DLD1 (cell line): ENCODE results near the gene FHIT.

Experiments used
- in situ Hi-C: cut with HindIII; loops from 2 replicates; pipeline ENCODE4 v1.10.0; 2017; ENCODE audit warnings: low sequenced_read_pairs

FHIT gene

GRCh38 chr3:60531759-60532158, 719.5 kb downstream of the FHIT start:
- in situ Hi-C loops = no loop called here

- in situ Hi-C loops = no loop called here
Observed at GRCh38 chr3:60528651-60529050, 722.6 kb downstream of the FHIT start.

GRCh38 chr3:60523536-60523935, 727.7 kb downstream of the FHIT start:
- in situ Hi-C loops = no loop called here

DNA sequence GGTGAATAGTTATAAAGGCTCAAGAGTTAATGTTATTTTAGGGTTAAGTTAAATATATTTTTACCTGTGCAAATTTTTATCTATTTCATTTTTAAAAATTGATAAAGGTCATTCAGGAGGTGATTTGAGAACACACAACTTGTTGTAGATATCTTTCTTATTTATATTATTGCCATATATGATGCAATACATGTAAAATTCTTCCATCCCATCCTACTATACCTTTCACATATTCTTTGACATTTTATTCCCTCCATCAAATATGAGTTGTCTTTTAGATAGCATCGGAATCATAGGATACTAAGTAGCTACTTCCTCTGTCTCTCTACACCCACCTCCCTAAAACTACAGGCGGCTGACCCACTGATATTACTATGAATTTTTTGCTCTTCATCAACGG, 734.1 kb downstream of the FHIT start:
- in situ Hi-C loops = no loop called here

- in situ Hi-C loops = no loop called here
Observed at GRCh38 chr3:60514866-60515265, 736.4 kb downstream of the FHIT start.

GRCh38 chr3:60514085-60514649, 737.1 kb downstream of the FHIT start:
- in situ Hi-C loops = no loop called here

DNA sequence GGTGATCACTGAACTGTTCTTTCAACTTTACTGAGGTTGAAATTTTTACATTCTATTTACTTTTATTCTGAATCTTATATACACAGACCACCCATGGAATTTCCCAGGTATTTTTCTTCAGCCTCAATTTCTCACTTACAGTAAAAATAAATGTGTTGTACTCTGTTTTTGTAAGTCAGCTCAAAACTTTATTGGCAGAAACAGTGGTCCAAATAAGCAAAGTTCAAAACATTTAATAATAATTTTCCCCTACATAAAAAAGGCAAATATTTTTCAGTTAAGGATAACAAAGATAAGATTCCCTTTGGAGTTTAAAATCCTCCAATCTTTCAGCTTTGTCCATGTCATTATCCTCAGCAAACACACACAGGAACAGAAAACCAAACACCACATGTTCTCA, 738.0 kb downstream of the FHIT start:
- in situ Hi-C loops = no loop called here

DNA sequence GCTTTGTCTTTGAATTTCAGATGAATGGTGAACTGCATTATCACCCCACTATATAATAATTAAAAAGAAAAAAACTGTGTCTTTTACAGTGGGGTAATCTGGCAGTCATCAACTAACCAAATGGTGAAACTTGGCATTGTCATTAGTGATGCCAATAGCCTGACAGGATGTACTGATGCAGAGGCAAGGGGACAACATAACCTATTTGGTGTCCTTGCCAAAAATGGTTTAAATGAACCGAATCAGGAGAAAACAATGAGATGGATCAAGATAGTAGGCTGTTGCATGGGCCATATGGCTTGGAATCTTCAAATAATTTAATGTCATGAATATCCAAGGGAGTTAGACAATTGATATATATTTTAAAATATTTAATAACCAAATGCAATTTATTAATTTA, 738.7 kb downstream of the FHIT start:
- in situ Hi-C loops = no loop called here

- in situ Hi-C loops = no loop called here
Observed at GRCh38 chr3:60509471-60509870, 741.8 kb downstream of the FHIT start.

DNA sequence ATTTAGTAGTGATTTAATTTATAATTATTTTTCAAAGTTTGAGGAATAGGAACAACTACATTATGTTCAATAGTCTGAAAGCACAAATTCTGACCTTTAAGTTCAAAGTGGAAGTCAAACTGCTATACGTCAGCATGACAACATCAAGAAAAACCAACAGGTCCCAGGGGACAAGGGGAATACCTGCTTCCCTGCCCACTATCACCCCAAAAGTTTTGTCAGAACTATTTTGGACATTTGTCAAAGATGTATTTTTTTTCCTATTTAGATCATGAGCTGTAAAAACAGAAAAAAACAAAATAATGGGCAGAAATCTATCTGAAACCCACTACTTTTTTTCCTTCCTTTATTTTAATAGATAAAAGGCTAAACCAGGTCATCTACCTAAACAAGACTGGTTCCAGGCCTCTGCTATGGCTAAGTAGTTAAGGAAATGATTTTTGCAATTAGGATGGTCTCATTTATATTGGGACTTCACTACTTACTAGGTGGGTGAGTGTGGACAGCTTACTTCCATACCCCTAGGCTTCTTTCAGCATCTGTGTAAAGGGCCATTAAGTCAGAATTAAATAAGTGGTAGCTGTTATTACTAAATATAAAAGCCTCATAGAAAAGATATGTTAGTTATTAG, 746.3 kb downstream of the FHIT start:
- in situ Hi-C loops = no loop called here

DNA sequence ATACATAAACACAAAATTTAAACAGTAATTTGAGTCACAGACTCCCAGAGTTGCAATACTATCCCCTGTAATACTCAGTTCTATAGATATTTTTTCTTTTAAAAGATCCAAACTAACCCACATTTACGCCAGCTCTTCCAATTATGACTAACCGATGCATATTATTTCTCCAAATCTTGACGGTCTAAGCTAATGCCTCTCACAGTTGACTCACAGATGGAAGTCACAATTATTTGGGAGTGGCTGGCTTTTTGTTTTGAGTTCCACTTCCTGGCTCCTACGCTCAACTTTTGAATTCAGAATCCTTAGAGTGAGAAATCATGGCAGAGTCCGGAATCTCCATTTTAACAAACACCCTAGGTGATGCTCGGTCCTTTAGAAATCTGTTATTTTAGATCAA, 749.9 kb downstream of the FHIT start:
- in situ Hi-C loops = no loop called here

- in situ Hi-C loops = no loop called here
Observed at GRCh38 chr3:60497902-60498301, 753.4 kb downstream of the FHIT start.

- in situ Hi-C loops = no loop called here
Observed at GRCh38 chr3:60490992-60491391, 760.3 kb downstream of the FHIT start.

GRCh38 chr3:60475096-60475495, 776.2 kb downstream of the FHIT start:
- in situ Hi-C loops = no loop called here

GRCh38 chr3:60469481-60469880, 781.8 kb downstream of the FHIT start:
- in situ Hi-C loops = no loop called here

- in situ Hi-C loops = no loop called here
Observed at GRCh38 chr3:60463685-60464084, 787.6 kb downstream of the FHIT start.

- in situ Hi-C loops = no loop called here
Observed at GRCh38 chr3:60461267-60461666, 790.0 kb downstream of the FHIT start.

GRCh38 chr3:60456180-60456579, 795.1 kb downstream of the FHIT start:
- in situ Hi-C loops = no loop called here

- in situ Hi-C loops = no loop called here
Observed at GRCh38 chr3:60453326-60453725, 797.9 kb downstream of the FHIT start.

- in situ Hi-C loops = no loop called here
Observed at GRCh38 chr3:60448696-60449095, 802.6 kb downstream of the FHIT start.

DNA sequence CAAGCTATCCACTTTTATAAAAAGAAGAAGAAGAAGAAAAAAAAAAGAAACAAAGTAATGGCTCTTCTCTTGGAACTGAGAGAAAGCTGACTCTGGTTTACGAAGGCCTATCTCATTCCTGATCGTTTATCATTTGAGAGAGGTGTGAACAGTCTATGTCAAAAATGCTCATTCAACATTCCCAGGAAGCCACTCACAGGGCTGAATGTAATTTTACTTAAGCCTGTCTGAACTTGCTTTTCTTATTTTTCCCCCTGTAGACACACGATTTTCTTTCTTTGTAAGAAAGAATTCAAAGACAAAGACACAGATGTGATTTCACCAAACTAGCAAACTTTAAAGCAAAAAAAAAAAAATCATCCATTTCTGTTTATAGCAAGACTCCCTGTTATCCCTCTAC, 805.8 kb downstream of the FHIT start:
- in situ Hi-C loops = no loop called here

GRCh38 chr3:60444898-60445437, 806.3 kb downstream of the FHIT start:
- in situ Hi-C loops = no loop called here

- in situ Hi-C loops = no loop called here
Observed at GRCh38 chr3:60440869-60441268, 810.4 kb downstream of the FHIT start.
